ENCODE results near the gene GPRC5C.

Gene GPRC5C

GRCh38 chr17:74426551-74427047 lies 5.3 kb upstream of the GPRC5C start:
- Histone ChIP-seq H3K9me3 (ENCODE audit: control insufficient read depth, low read length) (no peaks in the 10 kb centered on the region), H3K4me3 (ENCODE audit: low read length) (no peak overlapping the region), H3K4me1 (ENCODE audit: control insufficient read depth, insufficient read depth, low read length) (peaks cover 11% of the 10 kb centered on the region), H3K27me3 (replicated peaks; ENCODE audit: control insufficient read depth, insufficient read depth, low read length) (peaks cover 3% of the 10 kb centered on the region), H3K9ac (ENCODE audit: low read length) (no peak overlapping the region), H3K36me3 (ENCODE audit: control insufficient read depth, insufficient read depth, low read length, severe bottlenecking) (no peaks in the 10 kb centered on the region)
- no peak for DNase-seq (ENCODE audit: low read depth)

- Histone ChIP-seq H3K9ac (ENCODE audit: low read length) (no peak overlapping the region), H3K4me3 (ENCODE audit: low read length) (no peak overlapping the region), H3K36me3 (ENCODE audit: control insufficient read depth, insufficient read depth, low read length, severe bottlenecking) (no peaks in the 10 kb centered on the region), H3K27me3 (replicated peaks; ENCODE audit: control insufficient read depth, insufficient read depth, low read length) (peaks cover 3% of the 10 kb centered on the region), H3K9me3 (ENCODE audit: control insufficient read depth, low read length) (no peaks in the 10 kb centered on the region), H3K4me1 (ENCODE audit: control insufficient read depth, insufficient read depth, low read length) (peaks cover 16% of the 10 kb centered on the region)
- DNase-seq (ENCODE audit: low read depth): no peak
Observed at GRCh38 chr17:74427048-74427762, 4.7 kb upstream of the GPRC5C start.

- no peak overlapping the region for H3K9ac ChIP-seq (ENCODE audit: low read length)
- H3K4me1 ChIP-seq (ENCODE audit: control insufficient read depth, insufficient read depth, low read length): peaks cover 16% of the 10 kb centered on the region
- no peaks in the 10 kb centered on the region for H3K9me3 ChIP-seq (ENCODE audit: control insufficient read depth, low read length)
- no peak for DNase-seq (ENCODE audit: low read depth)
- H3K36me3 ChIP-seq (ENCODE audit: control insufficient read depth, insufficient read depth, low read length, severe bottlenecking): no peaks in the 10 kb centered on the region
- no peak overlapping the region for H3K4me3 ChIP-seq (ENCODE audit: low read length)
- H3K27me3 ChIP-seq (replicated peaks; ENCODE audit: control insufficient read depth, insufficient read depth, low read length): peaks cover 3% of the 10 kb centered on the region
Observed at GRCh38 chr17:74427763-74428153, 4.1 kb upstream of the GPRC5C start.

- no peak overlapping the region for H3K4me3 ChIP-seq (ENCODE audit: low read length)
- DNase-seq (ENCODE audit: low read depth): no peak
Observed at GRCh38 chr17:74429604-74430384, 2.1 kb upstream of the GPRC5C start.

GRCh38 chr17:74430385-74430705 lies 1.5 kb upstream of the GPRC5C start:
- Histone ChIP-seq H3K9me3 (ENCODE audit: control insufficient read depth, low read length) (no peaks in the 10 kb centered on the region), H3K4me3 (ENCODE audit: low read length) (peak overlapping the region; percentile 80), H3K9ac (ENCODE audit: low read length) (no peak overlapping the region), H3K36me3 (ENCODE audit: control insufficient read depth, insufficient read depth, low read length, severe bottlenecking) (no peaks in the 10 kb centered on the region), H3K4me1 (ENCODE audit: control insufficient read depth, insufficient read depth, low read length) (peaks cover 16% of the 10 kb centered on the region), H3K27me3 (replicated peaks; ENCODE audit: control insufficient read depth, insufficient read depth, low read length) (peaks cover 13% of the 10 kb centered on the region)
- DNase-seq (ENCODE audit: low read depth): no peak

More at GRCh38 chr17:74429604-74430384, 2.1 kb upstream of the GPRC5C start:
- Histone ChIP-seq H3K9me3 (ENCODE audit: control insufficient read depth, low read length) (no peaks in the 10 kb centered on the region), H3K4me1 (ENCODE audit: control insufficient read depth, insufficient read depth, low read length) (peaks cover 16% of the 10 kb centered on the region), H3K36me3 (ENCODE audit: control insufficient read depth, insufficient read depth, low read length, severe bottlenecking) (no peaks in the 10 kb centered on the region), H3K27me3 (replicated peaks; ENCODE audit: control insufficient read depth, insufficient read depth, low read length) (peaks cover 11% of the 10 kb centered on the region), H3K9ac (ENCODE audit: low read length) (no peak overlapping the region)

GRCh38 chr17:74430706-74431567 lies 951 bp upstream of the GPRC5C start:
- H3K36me3 ChIP-seq (ENCODE audit: control insufficient read depth, insufficient read depth, low read length, severe bottlenecking): no peaks in the 10 kb centered on the region
- peak; percentile 17 for DNase-seq (ENCODE audit: low read depth)
- peak overlapping the region; percentile 76 for H3K9ac ChIP-seq (ENCODE audit: low read length)
- peak overlapping the region; percentile 80 for H3K4me3 ChIP-seq (ENCODE audit: low read length)
- H3K9me3 ChIP-seq (ENCODE audit: control insufficient read depth, low read length): no peaks in the 10 kb centered on the region
- H3K27me3 ChIP-seq (replicated peaks; ENCODE audit: control insufficient read depth, insufficient read depth, low read length): peaks cover 14% of the 10 kb centered on the region
- peaks cover 16% of the 10 kb centered on the region for H3K4me1 ChIP-seq (ENCODE audit: control insufficient read depth, insufficient read depth, low read length)

GRCh38 chr17:74432424-74432690 lies 469 bp downstream of the GPRC5C start:
- Histone ChIP-seq H3K9me3 (ENCODE audit: control insufficient read depth, low read length) (peaks cover 6% of the 10 kb centered on the region), H3K4me3 (ENCODE audit: low read length) (no peak overlapping the region)
- no peak for DNase-seq (ENCODE audit: low read depth)

GRCh38 chr17:74432766-74433391 lies 991 bp downstream of the GPRC5C start:
- Histone ChIP-seq H3K9ac (ENCODE audit: low read length) (no peak overlapping the region), H3K4me1 (ENCODE audit: control insufficient read depth, insufficient read depth, low read length) (peaks cover 16% of the 10 kb centered on the region), H3K27me3 (replicated peaks; ENCODE audit: control insufficient read depth, insufficient read depth, low read length) (peaks cover 14% of the 10 kb centered on the region), H3K9me3 (ENCODE audit: control insufficient read depth, low read length) (peaks cover 12% of the 10 kb centered on the region), H3K36me3 (ENCODE audit: control insufficient read depth, insufficient read depth, low read length, severe bottlenecking) (no peaks in the 10 kb centered on the region), H3K4me3 (ENCODE audit: low read length) (peak overlapping the region; percentile 7)
- DNase-seq (ENCODE audit: low read depth): no peak

More at GRCh38 chr17:74432424-74432690, 469 bp downstream of the GPRC5C start:
- Histone ChIP-seq H3K27me3 (replicated peaks; ENCODE audit: control insufficient read depth, insufficient read depth, low read length) (peaks cover 14% of the 10 kb centered on the region), H3K4me1 (ENCODE audit: control insufficient read depth, insufficient read depth, low read length) (peaks cover 16% of the 10 kb centered on the region), H3K9ac (ENCODE audit: low read length) (no peak overlapping the region), H3K36me3 (ENCODE audit: control insufficient read depth, insufficient read depth, low read length, severe bottlenecking) (no peaks in the 10 kb centered on the region)

GRCh38 chr17:74433421-74434121 lies 1.7 kb downstream of the GPRC5C start:
- H3K9me3 ChIP-seq (ENCODE audit: control insufficient read depth, low read length): peaks cover 15% of the 10 kb centered on the region
- peaks cover 16% of the 10 kb centered on the region for H3K4me1 ChIP-seq (ENCODE audit: control insufficient read depth, insufficient read depth, low read length)
- no peak for DNase-seq (ENCODE audit: low read depth)
- peaks cover 14% of the 10 kb centered on the region for H3K27me3 ChIP-seq (replicated peaks; ENCODE audit: control insufficient read depth, insufficient read depth, low read length)
- no peaks in the 10 kb centered on the region for H3K36me3 ChIP-seq (ENCODE audit: control insufficient read depth, insufficient read depth, low read length, severe bottlenecking)
- H3K4me3 ChIP-seq (ENCODE audit: low read length): no peak overlapping the region
- H3K9ac ChIP-seq (ENCODE audit: low read length): no peak overlapping the region

- no peak for DNase-seq (ENCODE audit: low read depth)
- peaks cover 13% of the 10 kb centered on the region for H3K4me1 ChIP-seq (ENCODE audit: control insufficient read depth, insufficient read depth, low read length)
- peaks cover 22% of the 10 kb centered on the region for H3K9me3 ChIP-seq (ENCODE audit: control insufficient read depth, low read length)
- no peak overlapping the region for H3K4me3 ChIP-seq (ENCODE audit: low read length)
- H3K9ac ChIP-seq (ENCODE audit: low read length): no peak overlapping the region
- H3K27me3 ChIP-seq (replicated peaks; ENCODE audit: control insufficient read depth, insufficient read depth, low read length): peaks cover 14% of the 10 kb centered on the region
- no peaks in the 10 kb centered on the region for H3K36me3 ChIP-seq (ENCODE audit: control insufficient read depth, insufficient read depth, low read length, severe bottlenecking)
Observed at GRCh38 chr17:74435775-74436359, 4.0 kb downstream of the GPRC5C start.
